SHP77 treated with DMSO at 0.1 percent for 48 hours (cell line): ENCODE results near the gene CCDC102A.
"Not testable (repeated sequence)": the region's sequence is repeated elsewhere in the genome, so short reads cannot be mapped to it uniquely, and the experiment has no call there.

Experiments
- DNase-seq: peaks from one replicate; lab custom pipeline; 2025; lab: John Stamatoyannopoulos, UW

CCDC102A gene

DNA sequence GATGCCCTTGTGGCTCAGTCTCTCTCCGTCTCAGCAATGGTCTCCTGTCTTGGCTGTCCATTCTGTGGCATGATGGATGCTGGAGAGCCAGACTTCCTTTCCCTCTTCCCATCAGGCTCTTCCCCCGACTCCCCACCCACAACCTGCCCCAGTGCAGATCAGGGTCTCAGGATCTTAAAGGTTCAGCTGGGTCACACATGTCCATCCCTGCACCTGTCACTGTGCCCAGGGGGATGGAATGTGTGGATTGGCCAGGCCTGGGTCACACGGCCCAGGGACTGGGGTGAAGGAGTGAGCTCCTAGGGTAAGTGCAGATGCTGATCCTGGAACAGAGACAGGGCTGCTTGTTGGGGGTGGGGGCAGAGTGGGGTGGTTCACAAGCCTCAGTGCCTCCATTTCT lies 29.1 kb upstream of the CCDC102A start:
- no peak for DNase-seq

DNA sequence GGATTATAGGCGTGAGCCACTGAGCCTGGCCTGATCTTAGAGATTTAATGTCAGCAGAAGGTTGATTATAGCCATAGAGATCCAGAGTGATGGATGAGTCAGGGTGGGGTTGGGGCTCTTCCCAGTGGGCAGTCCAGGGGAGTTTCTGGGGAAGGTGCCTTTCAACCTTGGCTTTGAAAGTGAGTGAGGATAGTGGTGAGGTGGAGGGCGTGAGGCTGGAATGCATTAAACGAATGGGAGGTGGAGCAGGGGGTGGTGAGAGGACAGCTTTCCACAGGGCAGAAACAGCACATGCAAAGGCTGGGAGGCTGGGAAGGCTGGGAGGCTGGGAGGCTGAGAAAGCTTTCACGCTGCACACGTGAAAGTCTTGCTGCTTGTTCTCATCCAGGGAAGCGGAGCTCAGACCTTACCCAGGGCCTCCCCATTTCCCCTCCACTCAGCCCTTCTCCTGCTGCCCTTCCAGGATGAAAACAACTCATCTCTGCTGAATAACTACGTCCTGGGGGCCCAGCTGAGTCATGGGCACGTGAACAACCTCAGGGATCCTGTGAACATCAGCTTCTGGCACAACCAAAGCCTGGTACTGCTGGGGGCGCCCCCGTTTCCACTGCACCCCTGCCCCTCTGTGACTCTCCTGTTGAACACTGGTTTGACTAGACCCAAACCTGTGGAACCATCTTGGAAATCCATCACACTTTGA lies 28.4 kb upstream of the CCDC102A start:
- DNase-seq, result no peak

DNA sequence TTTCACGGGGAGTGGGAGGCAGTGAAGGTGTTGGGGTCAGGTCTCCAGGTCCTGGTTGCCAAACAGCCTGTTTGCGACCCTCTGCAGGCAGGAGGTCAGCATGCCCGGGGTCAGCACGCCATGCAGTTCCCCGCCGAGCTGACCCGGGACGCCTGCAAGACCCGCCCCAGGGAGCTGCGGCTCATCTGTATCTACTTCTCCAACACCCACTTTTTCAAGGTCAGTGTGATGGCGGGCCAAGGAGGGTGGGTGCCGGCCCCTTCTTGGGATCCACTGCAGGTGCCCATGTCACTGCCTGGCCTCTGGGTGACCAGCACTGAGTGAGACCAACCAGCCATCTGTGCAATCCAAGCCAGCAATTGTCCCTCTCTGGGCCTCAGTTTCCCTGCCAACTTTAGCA lies 27.4 kb upstream of the CCDC102A start:
- no peak for DNase-seq

DNA sequence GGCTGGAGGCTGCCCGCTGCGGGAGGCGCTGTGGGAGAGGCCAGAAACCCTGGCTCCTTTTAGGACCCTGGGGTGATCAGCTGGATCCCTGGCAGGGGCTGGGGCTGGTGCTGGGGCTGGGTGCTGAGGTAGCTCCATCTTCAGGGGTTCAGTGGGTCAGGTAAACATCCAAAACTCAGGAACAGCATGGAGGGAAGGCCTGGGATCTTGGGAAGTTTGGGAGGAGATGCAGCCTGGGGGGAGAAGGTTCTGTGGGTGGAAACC lies 27.0 kb upstream of the CCDC102A start:
- DNase-seq, result no peak

DNA sequence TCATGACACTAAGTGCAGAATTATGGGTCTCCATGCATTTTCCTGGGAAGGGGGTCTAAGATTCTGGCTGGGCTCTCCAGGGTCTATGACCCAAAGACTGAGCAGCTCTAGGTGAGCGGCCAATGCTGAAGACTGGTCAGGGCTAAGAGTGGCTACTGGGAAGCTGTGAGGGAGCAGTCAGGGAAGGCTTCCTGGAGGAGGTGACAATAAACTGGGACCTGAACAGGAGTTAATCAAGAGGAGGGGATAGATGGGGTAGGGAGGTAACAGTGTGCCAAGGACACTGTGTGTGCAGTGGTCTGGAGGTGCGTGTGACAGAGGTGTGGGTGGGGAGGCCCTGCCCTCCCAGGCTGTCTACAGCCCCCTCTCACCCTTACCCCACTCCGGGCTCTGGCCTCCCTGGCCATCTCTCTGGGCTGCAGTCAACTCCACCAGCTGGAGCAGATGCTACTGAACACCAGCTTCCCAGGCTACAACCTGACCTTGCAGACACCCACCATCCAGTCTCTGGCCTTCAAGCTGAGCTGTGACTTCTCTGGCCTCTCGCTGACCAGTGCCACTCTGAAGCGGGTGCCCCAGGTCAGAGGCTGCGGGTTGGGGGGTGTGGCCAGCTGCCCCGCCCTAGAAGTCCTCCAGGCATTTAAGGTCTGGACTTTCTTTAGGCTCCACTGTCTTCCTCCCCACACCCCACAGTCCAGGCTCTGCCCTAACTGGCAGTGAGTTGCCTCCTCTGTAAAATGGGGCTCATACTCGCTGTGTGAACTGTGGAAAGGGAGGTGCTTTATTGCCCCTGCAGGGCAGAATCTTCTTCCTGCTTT lies 26.5 kb upstream of the CCDC102A start:
- no peak for DNase-seq

DNA sequence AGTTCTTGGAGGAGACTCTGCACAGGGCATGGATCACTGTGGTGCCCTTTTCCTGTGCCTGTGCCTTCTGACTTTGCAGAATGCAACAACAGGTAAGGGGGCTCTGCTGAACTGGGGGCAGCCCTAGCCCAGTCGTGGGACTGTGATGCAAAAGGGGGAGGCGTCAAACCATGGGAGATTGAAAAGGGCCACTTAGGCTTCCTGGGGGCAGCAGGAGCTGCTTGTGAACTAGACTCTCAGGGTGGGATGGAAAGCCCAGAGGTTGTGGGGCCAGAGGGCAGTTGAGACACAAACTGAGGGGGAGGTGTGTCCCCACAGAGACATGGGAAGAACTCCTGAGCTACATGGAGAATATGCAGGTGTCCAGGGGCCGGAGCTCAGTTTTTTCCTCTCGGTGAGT lies 25.7 kb upstream of the CCDC102A start:
- no peak for DNase-seq

DNA sequence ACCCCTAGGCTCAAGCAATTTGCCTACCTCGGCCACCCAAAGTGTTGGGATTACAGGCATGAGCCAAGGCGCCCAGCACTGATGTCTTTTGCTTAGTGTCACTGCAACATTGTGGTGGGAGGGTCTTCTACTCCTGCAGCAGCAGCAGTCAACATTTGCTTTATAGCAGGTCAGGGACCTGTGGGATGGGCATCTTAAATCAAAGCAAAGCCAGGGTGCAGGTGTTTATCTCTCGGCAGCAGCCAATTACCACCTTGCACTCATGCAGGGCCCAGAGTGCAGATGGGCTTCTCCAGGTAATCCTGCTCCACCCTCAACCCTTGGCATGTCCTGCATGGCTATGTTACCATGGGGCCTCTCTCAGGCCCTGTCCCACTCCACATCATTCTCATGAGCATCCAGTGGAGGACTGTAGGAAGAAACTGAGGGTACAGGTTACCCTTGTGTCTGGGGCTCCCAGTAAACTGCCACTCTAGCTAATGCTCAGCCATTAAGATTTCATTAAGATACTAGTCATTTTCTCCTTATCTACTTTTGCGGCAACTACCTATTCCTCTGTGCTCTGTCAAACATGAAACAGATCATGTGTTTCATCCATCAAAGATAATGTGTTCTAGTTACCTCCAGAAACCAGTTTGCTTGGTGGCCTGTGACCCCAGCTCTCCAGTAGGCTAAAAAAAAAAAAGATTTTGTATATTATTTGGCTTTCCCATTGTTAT lies 22.9 kb upstream of the CCDC102A start:
- no peak for DNase-seq

DNA sequence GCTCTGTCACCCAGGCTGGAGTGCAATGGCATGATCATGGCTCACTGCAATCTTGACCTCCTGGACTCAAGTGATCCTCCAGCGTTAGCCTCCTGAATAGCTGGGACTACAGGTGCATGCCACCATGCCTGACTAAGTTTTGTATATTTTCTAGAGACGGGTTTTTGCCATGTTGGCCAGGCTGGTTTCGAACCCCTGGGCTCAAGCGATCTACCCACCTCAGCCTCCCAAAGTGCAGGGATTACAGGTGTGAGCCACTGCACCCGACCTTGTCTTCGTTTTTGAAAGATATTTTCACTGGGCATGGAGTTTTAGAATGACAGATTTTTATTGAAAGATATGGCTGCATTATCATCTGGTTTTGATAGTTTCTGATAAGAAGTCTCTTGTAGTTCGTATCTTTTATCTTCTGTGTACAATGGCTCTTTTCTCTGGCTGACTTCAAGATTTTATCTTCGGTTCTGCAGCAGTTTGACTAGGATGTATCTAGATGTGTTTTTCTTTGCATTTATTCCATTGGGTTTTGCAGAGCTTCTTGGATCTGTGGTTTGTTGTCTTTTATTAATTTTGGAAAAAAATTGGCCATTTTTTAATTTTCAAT lies 20.7 kb upstream of the CCDC102A start:
- no peak for DNase-seq

DNA sequence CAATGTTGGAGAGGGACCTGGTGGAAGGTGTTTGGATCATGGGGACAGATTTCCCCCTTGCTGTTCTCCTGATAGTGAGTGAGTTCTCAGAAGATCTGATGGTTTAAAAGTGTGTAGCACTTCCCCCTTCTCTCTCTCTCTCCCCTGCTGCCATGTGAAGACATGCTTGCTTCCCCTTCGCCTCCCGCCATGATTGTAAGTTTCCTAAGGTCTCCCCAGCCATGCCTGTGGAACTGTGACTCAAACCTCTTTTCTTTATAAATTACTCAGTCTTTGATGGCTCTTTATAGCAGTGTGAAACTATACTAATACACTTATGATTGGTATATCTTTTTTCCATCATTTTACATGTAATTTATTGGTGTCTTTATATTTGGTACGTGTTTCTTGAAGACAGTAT lies 19.5 kb upstream of the CCDC102A start:
- DNase-seq, result no peak

DNA sequence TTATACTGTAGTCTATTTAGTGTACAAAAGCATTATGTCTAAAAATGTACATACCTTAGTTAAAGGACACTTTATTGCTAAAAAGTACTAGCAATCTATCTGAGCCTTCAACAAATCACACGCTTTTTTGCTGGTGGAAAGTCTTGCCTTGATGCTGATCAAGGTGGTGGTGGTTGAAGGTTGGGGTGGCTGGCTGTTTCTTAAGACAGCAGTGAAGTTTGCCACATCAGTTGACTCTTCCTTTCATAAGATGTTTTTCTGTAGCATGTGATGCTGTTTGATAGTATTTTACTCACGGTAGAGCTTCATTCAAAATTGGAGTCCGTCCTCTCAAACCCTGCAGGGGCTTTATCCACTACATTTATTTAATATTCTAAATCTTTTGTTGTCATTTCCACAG lies 14.7 kb upstream of the CCDC102A start:
- DNase-seq, result no peak

DNA sequence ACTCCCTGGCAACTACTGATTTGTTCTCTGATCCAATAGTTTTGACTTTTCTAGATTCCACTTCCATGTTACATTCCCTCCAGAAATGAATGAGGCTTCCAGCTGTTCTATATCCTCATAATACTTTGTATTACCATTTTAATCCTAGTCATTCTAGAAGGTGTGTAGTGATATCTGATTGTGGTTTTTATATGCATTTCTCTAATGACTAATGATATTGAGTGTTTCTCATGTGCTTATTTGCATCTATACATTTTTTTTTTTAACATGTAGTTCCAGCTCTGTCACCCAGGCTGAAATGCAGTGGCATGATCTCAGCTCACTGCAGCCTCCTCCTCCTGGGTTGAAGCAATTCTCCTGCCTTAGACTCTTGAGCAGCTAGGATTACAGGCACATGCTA lies 13.4 kb upstream of the CCDC102A start:
- no peak for DNase-seq

DNA sequence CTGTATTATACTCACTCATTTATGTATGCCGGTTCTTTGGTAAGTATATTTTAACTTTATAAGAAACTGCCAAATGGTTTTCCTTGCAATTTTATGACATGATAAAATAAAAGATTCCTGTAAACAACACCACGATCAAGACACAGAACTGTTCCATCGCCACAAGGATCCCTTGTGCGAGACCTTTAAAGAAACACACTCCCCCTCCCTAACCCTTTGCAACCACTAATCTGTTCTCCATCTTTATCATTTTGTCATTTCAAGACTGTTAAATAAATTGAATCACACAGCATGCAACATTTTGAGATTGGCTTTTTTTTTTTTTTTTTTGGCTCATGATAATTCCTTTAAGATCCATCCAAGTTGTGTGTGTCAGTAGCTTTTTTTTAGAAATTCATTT lies 12.0 kb upstream of the CCDC102A start:
- DNase-seq, result no peak

DNA sequence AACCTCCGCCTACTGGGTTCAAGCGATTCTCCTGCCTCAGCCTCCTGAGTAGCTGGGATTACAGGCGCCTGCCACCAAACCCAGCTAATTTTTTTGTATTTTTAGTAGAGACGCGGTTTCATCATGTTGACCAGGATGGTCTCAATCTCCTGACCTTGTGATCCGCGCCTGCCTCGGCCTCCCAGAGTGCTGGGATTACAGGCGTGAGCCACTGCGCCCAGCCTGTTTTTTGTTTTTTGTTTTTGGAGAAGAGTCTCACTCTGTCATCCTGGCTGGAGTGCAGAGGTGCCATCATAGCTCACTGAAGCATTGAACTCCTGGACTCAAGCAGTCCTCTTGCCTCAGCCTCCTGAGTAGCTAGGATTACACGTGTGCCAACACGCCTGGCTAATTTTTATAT lies 11.2 kb upstream of the CCDC102A start:
- DNase-seq, result not testable (repeated sequence)

DNA sequence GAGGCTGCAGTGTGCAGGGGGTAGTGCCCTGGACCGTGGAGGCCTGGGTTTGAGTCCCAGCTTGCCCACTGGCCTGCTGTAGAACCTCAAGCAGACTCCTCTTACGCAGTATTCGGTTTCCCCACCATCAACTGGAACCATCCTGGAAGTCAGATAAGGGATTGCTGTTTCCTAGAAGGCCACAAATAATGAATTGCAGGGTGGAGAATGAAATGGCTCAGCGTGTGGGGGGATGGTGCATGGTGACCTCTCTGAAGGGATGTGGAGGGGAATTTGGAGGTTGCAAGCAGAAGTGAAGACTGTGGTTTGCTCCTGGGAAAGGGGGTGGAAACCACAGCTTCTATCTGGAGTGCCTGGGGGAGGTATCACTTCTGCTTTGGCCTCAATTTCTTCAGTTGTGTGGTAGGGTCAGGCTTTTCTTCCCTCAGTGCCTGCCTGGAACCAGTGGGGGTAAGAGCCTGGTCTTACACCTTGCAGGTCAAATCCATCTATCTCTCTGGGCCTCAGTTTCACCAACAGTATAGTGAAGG lies 7.8 kb upstream of the CCDC102A start:
- DNase-seq, result no peak

DNA sequence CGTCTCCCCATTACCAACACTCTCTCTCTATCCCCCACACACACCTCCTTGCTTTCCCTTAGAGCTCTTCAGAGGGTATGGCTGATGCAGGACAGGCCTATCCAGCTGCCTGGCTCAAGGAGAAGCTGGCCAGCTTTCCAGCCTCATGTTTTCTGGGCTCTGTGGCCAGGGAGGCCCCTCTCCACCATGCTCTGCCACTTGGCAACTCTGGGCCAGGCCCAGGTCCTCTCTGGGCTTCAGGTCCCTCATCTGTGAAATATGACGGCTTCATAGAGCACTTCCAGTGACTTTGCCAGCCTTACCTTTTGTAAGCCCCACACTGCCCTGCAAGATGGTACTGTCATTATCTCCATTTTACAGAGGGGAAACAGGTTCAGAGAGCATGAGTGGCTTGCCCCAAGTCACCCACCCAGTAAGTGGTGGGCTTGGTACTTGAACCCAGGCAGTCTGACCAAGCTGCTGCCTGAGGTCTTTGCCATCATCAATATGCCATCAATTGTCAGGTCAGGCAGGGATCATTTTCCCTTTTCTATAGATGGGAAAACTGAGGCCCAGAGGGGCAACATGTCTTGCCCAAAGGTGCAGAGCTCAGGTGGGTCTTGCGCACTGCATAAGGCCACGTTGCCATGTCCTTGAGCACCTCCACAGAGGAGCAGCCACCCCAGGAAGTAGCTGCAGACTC lies 5.5 kb upstream of the CCDC102A start:
- no peak for DNase-seq

DNA sequence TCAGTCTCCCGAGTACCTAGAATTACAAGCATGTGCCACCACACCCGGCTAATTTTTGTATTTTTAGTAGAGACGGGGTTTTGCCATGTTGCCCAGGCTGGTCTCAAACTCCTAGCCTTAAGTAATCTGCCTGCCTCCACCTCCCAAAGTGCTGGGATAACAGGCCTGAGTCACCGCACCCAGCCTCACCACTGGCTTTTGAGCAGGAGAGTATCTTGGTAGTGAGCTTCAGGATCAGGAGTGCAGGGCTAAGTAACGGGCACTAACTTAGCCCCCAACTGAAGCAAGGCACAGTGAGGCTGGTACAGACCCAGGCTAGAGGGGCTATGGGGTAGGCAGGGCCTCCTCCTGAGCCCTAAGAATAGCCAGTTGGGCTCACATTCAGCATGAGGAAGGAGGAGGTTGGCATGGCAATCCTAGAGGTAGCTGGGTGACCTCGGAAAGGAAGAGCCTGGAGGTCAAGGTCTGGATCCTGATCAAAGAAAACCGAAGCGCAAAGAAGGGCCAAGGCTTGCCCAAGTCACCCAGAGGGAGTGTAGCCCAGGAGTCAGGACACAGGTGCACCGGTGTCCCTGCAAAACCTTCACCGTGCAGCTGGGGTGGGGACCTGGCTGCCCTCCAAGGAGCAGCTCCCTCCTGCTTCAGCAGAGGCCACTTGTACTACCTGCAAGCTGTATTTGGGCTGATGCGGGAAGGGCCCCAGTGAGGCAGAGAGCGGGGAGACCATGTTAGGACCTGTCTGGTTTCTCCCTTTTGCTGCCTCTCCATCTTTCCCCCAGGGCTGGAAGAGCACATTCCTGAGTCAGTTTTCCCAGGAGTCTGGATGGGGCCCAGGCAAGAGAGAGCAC lies 4.8 kb upstream of the CCDC102A start:
- no peak for DNase-seq

DNA sequence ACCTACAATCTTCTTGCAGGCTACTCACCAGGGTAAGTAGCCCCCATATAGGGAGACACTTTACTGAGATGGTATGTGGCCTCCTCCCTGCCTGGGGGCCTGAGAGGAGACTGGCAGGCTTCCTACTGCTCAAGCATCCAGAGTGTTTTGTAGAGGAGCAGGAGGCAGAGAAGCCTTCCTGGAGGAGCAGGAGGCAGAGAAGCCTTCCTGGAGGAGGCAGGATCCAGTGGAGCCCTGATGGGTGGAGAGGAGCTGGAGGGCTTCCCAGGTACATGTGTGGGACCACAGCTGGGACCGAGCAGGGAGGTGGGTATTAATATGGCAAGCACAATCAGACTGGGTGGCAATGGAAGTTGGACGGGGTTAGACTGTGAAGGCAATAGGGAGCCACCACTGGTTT lies 4.0 kb upstream of the CCDC102A start:
- no peak for DNase-seq

DNA sequence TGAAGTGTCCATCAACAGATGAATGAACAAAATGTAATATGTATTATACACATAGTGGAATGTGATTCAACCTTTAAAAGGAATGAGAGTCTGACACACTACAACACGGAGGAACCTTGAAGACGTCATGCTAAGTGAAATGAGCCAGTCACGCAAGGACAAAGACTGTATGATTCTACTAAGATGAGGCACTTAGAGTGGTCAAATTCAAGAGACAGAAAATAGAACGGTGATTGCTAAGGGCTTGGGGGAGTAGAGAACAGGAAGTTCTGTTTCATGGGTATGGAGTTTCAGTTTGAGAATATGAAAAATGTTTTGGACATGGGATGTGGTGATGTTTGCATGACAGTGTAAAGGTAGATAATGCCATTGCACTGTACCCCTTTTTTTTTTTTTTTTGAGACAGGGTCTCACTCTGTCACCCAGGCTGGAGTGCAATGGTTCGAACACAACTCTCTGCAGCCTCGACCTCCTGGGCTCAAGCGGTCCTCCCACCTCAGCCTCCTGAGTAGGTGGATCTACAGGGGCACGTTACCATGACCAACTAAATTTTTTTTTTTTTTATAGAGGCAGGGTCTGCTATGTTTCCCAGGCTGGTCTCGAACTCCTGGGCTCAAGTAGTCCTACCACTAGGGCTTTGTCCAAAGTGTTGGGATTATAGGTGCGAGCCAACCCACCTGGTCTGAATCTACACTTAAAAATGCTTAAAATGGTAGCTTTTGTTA lies 2.9 kb upstream of the CCDC102A start:
- DNase-seq, result no peak

DNA sequence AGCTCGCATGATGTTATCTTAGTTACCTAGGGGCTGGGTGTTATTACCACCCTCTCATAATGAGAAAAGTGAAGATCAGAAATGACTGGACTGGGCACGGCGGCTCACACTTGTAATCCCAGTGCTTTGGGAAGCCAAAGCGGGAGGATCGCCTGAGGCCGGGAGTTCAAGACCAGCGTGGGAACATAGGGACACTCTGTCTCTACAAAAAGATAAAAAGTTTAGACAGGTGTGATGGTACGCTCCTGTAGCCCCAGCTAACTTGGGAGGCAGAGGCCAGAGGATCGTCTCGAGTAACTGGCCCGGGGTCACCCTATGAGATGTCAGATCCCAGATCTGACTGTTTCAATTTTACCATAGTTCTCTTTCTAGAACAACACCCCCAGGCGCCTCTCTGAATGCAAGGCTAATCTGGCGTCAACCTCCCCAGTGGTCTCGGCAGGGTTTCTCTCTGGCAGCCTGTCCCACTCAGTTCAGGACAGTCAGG lies 1.9 kb upstream of the CCDC102A start:
- DNase-seq, result no peak

DNA sequence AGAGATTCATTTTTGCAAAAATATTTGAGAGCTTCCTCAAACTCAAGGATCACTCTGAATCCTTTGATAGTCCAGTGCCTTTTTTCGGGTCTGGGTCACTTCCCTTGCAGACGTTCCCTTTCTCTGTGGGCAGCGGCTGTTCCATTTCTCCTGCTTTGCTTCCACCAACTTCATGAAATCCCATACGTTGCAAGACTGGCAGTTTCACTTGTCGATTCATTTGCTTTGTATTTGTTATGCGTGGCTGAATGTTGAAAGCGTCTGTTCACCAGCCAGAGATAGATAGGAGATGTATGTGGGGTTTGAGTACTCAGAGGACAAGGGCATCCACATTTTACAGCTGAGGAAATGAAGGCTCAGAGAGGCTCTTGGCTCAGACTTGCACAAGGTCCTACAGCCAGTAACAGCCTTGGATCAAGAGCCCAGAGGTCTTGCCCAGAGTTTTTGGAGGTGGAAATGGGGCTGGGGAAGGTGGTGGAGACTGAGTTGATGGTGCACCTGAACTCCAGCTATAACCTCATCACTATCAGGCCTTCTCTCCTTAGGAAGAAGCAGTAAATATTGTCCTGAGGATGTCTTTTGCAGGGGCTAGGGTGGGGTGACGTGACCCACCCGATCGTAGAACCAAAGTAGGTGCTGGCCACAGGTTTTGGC lies 1.3 kb upstream of the CCDC102A start:
- DNase-seq, result no peak
